Activated CD8-positive, alpha-beta memory T cell treated with anti-CD3 and anti-CD28 coated beads for 1 hour (primary cell): ENCODE measurements around the gene GRIN2A.

Source experiments
- DNase-seq, 2 donors: peaks; one replicate each; pipeline ENCODE4 v3.0.0-alpha.2; 2020; ENCODE audit warnings: low read depth in 1 of 2; ENCODE audit errors: extremely low read depth in 1 of 2

Gene GRIN2A

GRCh38 chr16:9977333-9977897 is 204.8 kb downstream of the GRIN2A start:
- DNase-seq, result no peak

- no peak for DNase-seq
Observed at GRCh38 chr16:9976601-9977000, 205.6 kb downstream of the GRIN2A start.

- DNase-seq, result no peak
Observed at GRCh38 chr16:9971907-9972306, 210.3 kb downstream of the GRIN2A start.

- DNase-seq, result no peak
Observed at GRCh38 chr16:9970796-9971195, 211.4 kb downstream of the GRIN2A start.

- no peak for DNase-seq
Observed at GRCh38 chr16:9970244-9970643, 212.0 kb downstream of the GRIN2A start.

- DNase-seq, result no peak
Observed at GRCh38 chr16:9969580-9969979, 212.6 kb downstream of the GRIN2A start.

GRCh38 chr16:9966569-9967157 is 215.6 kb downstream of the GRIN2A start:
- no peak for DNase-seq

GRCh38 chr16:9965079-9965478 is 217.1 kb downstream of the GRIN2A start:
- no peak for DNase-seq

GRCh38 chr16:9964426-9964825 is 217.8 kb downstream of the GRIN2A start:
- DNase-seq, result no peak

- no peak for DNase-seq
Observed at GRCh38 chr16:9957433-9957832, 224.8 kb downstream of the GRIN2A start.

- DNase-seq, result no peak
Observed at GRCh38 chr16:9957002-9957401, 225.2 kb downstream of the GRIN2A start.

- DNase-seq, result no peak
Observed at GRCh38 chr16:9955677-9956076, 226.6 kb downstream of the GRIN2A start.

GRCh38 chr16:9953908-9954570 is 228.2 kb downstream of the GRIN2A start:
- no peak for DNase-seq

- DNase-seq, result no peak
Observed at GRCh38 chr16:9950658-9951057, 231.6 kb downstream of the GRIN2A start.

- no peak for DNase-seq
Observed at GRCh38 chr16:9949396-9949795, 232.8 kb downstream of the GRIN2A start.

- DNase-seq, result no peak
Observed at GRCh38 chr16:9948933-9949332, 233.3 kb downstream of the GRIN2A start.

GRCh38 chr16:9946022-9946720 is 236.1 kb downstream of the GRIN2A start:
- no peak for DNase-seq

- no peak for DNase-seq
Observed at GRCh38 chr16:9943121-9943520, 239.1 kb downstream of the GRIN2A start.

- DNase-seq, result no peak
Observed at GRCh38 chr16:9941245-9941644, 241.0 kb downstream of the GRIN2A start.

GRCh38 chr16:9934723-9935508 is 247.3 kb downstream of the GRIN2A start:
- DNase-seq, result no peak
